Spleen (tissue), 11 donors: ENCODE results near the gene STARD4. TPM values are rescaled to one million over a fixed set of nuclear protein-coding genes. Genes with fewer than 3 reads are reported as not detected.

Experiments
- DNase-seq: peaks from one replicate; pipeline ENCODE4 v3.0.0-alpha.2; 2020
- H3K27ac ChIP-seq, 8 donors: fragments of 200-600 bp; sonication (generic) in 7 of 8; 1 replicate in 4 of 8; 2 replicates in 4 of 8; pipeline versions ENCODE4 v1.5.0 to v1.8.0; 2016 to 2021; ENCODE audit warnings: inconsistent platforms in 4 of 8, mild to moderate bottlenecking in 4 of 8, moderate library complexity in 1 of 8
- H3K27me3 ChIP-seq, 7 donors: fragments of 200-600 bp; sonication (generic) in 6 of 7; replicated peaks in 1 of 7; 1 replicate in 4 of 7; 2 replicates in 3 of 7; pipeline versions ENCODE4 v1.5.0 to v1.8.0; 2016 to 2021; ENCODE audit warnings: inconsistent platforms in 3 of 7, mild to moderate bottlenecking in 1 of 7
- H3K36me3 ChIP-seq, 6 donors: fragments of 200-600 bp; sonication (generic) in 5 of 6; 1 replicate in 4 of 6; 2 replicates in 2 of 6; pipeline versions ENCODE4 v1.5.0 to v1.8.0; 2016 to 2021; ENCODE audit warnings: inconsistent platforms in 2 of 6
- H3K4me1 ChIP-seq, 6 donors: fragments of 200-600 bp; sonication (generic) in 5 of 6; 1 replicate in 3 of 6; 2 replicates in 3 of 6; pipeline versions ENCODE4 v1.5.0 to v1.8.0; 2016 to 2021; ENCODE audit warnings: inconsistent platforms in 3 of 6
- H3K4me3 ChIP-seq, 8 donors: fragments of 200-600 bp; sonication (generic) in 7 of 8; 1 replicate in 4 of 8; 2 replicates in 4 of 8; pipeline versions ENCODE4 v1.5.0 to v1.8.0; 2016 to 2021; ENCODE audit warnings: inconsistent platforms in 4 of 8, mild to moderate bottlenecking in 4 of 8, moderate library complexity in 2 of 8
- H3K9me3 ChIP-seq, 8 donors: fragments of 200-600 bp; sonication (generic) in 7 of 8; 1 replicate in 4 of 8; 2 replicates in 4 of 8; pipeline versions ENCODE4 v1.5.0 to v1.8.0; 2016 to 2021; ENCODE audit warnings: inconsistent platforms in 4 of 8
- POLR2A ChIP-seq, 3 donors: fragments of 450-650 bp; IDR thresholded peaks; one replicate each; pipeline ENCODE4 v1.5.1; 2017; ENCODE audit warnings: antibody characterized with exemption in 3 of 3, mild to moderate bottlenecking in 1 of 3
- POLR2AphosphoS5 ChIP-seq, 3 donors: sonication (generic); formaldehyde crosslinking; IDR thresholded peaks; one replicate each; pipeline ENCODE4 v1.5.1; 2017; ENCODE audit warnings: antibody characterized with exemption in 3 of 3
- WGBS, 5 donors: extraction: QIAGEN DNeasy Blood & Tissue Kit in 3 of 5; methylation state at CpG; one replicate each; pipeline versions ENCODE4 v1.1.5 to v1.1.7; 2013 to 2018; 5-methylcytosine and 5-hydroxymethylcytosine counted together
- intact Hi-C: fragments of 100-400 bp; cut with DNase I; formaldehyde crosslinking; loops from one replicate; pipeline ENCODE4 v1.15.0; 2023; ENCODE audit warnings: low total_unique reads
- polyA plus RNA-seq, 3 donors: library from polyadenylated mRNA; stranded (reverse); fragments of 200-250 nt; gene quantifications; one replicate each; pipeline ENCODE4 v1.2.1, GENCODE V29; 2013
- total RNA-seq, 7 donors: library from RNA; depleted of rRNA in 3 of 7; stranded (reverse); fragments of >200 nt in 3 of 7; fragmentation: NEBNext Ultra II Directional in 4 of 7; extraction: Animal tissue kit (Norgen Biotek cat#: 25700) in 4 of 7; gene quantifications; one replicate each; pipeline versions ENCODE4 v1.1.0 to v1.2.1, GENCODE V29; 2016 to 2021
- TF ChIP-seq, protein P1 (sequence below), 11 experiments: fragments of 200-600 bp in 7 of 11; fragments of 450-650 bp in 4 of 11; sonication (generic) in 4 of 11; IDR thresholded peaks in 8 of 11; conservative IDR thresholded peaks in 3 of 11; 1 replicate in 7 of 11; 2 replicates in 4 of 11; pipeline versions ENCODE4 v1.4.0 to v1.8.0; 2016 to 2021; ENCODE audit warnings: antibody characterized with exemption in 11 of 11, inconsistent platforms in 4 of 11, mild to moderate bottlenecking in 1 of 11
- donor health status: healthy with polysubstance abuse.
- donor health status: DM: no; HTN: no; CAD: no; lungs with moderate emphysema.
- donor health status: DM: no; HTN: no; CAD: no.
- donor health status: Bipolar disorder and iron deficiency.
- donor health status: healthy.
- donor health status: DM: no; HTN: no; CAD: no.
- donor health status: DM: yes; HTN: yes; CAD: no.

Gene STARD4
- total and polyA plus RNA-seq, 10 donors: 5.7 to 36.7 (median 24.6) TPM

DNA sequence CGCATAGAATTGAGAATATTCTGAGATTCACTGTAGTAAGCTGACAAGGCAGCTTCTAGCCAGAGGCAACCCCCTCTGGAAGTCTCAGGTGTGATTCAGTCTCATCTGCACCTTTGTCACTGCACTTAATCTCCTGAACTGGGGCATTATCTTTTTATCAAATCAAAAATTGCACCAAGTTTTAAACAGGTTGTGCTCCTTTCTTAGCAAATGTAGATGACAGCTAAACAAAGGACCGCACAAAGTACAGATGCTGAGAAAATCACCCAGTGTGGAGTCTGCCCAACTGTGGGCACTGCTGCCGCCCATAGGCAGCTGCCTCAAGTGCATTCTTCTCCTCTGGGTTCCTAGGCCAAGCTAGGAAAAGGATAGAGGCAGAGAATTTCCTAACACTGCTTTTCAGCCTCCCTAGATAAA lies 51.1 kb downstream of the STARD4 start:
- no peak for DNase-seq
- WGBS, 5 donors: 75 to 84% (median 77%) methylated on average over 3 of the region's 3 CpGs
- no peaks in the 10 kb centered on the region for H3K4me1 ChIP-seq
- intact Hi-C loops: no loop called here
- no peaks in the 10 kb centered on the region for H3K36me3 ChIP-seq
- no peak overlapping the region for H3K4me3 ChIP-seq
- no peaks in the 10 kb centered on the region for H3K9me3 ChIP-seq
- TF ChIP-seq POLR2AphosphoS5 (IDR thresholded peaks at IDR 0.05) (no peak), POLR2A (IDR thresholded peaks at IDR 0.05) (no peak)
- TF ChIP-seq, protein P1, sequence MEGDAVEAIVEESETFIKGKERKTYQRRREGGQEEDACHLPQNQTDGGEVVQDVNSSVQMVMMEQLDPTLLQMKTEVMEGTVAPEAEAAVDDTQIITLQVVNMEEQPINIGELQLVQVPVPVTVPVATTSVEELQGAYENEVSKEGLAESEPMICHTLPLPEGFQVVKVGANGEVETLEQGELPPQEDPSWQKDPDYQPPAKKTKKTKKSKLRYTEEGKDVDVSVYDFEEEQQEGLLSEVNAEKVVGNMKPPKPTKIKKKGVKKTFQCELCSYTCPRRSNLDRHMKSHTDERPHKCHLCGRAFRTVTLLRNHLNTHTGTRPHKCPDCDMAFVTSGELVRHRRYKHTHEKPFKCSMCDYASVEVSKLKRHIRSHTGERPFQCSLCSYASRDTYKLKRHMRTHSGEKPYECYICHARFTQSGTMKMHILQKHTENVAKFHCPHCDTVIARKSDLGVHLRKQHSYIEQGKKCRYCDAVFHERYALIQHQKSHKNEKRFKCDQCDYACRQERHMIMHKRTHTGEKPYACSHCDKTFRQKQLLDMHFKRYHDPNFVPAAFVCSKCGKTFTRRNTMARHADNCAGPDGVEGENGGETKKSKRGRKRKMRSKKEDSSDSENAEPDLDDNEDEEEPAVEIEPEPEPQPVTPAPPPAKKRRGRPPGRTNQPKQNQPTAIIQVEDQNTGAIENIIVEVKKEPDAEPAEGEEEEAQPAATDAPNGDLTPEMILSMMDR (IDR thresholded peaks at IDR 0.05 in 8 of 11, conservative IDR thresholded peaks at IDR 0.05 in 3 of 11): no peak
- no peaks in the 10 kb centered on the region for H3K27me3 ChIP-seq
- no peak overlapping the region for H3K27ac ChIP-seq

DNA sequence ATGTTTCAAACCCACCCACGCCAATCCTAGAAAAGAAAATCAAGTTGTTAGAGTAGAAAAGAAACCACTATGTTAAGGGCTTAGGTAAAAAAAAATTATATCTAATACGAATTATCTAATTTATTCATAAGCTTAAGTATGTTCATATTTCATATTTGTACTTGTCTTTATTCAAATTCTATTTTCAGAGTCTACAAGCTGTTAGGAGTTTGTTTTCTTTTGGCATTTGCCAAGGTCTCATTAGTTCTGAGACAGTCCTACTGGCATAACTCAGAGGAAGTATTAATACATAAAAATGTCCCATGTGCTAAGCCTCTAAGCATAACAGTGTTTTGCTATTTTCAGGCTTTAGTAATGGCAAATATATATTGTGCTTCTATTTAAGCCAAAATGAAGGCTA lies 57.6 kb downstream of the STARD4 start:
- Histone ChIP-seq H3K9me3 (no peaks in the 10 kb centered on the region), H3K36me3 (no peaks in the 10 kb centered on the region), H3K4me3 (no peak overlapping the region), H3K4me1 (peaks cover 0 to 4% (median 0%) of the 10 kb centered on the region in 6 donors), H3K27me3 (no peaks in the 10 kb centered on the region), H3K27ac (no peak overlapping the region)
- DNase-seq: no peak
- TF ChIP-seq POLR2AphosphoS5 (IDR thresholded peaks at IDR 0.05) (no peak), POLR2A (IDR thresholded peaks at IDR 0.05) (no peak)
- TF ChIP-seq, protein P1 (IDR thresholded peaks at IDR 0.05 in 8 of 11, conservative IDR thresholded peaks at IDR 0.05 in 3 of 11): no peak
- intact Hi-C loops: no loop called here
- WGBS, 5 donors: 66 to 74% (median 71%) methylated on average over 2 of the region's 2 CpGs

DNA sequence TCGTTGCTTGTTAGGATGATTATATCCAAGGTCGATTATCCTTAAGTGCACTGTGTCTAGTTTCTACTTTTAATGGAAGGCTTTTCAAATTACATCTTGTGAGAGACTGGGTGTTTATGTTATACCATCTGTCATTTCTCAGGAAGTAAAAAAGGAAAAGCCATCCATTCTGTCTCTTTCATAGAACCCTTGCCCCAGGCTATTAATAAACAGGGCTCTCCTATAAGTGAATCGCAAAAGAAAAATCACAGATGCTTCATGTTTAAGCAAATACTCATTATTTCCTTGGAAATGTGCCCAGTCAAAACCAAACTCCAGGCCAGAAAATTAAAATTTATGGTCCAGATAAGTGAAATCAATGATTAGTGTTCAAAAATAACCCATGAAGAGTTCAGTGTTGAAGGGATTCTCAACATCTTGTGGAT lies 58.1 kb downstream of the STARD4 start:
- TF ChIP-seq, protein P1 (IDR thresholded peaks at IDR 0.05 in 8 of 11, conservative IDR thresholded peaks at IDR 0.05 in 3 of 11): no peak
- TF ChIP-seq POLR2A (IDR thresholded peaks at IDR 0.05): no peak
- no peak for TF ChIP-seq POLR2AphosphoS5 (IDR thresholded peaks at IDR 0.05)
- Histone ChIP-seq H3K27ac (no peak overlapping the region), H3K36me3 (no peaks in the 10 kb centered on the region), H3K4me1 (peaks cover 0 to 4% (median 0%) of the 10 kb centered on the region in 6 donors), H3K9me3 (no peaks in the 10 kb centered on the region), H3K4me3 (no peak overlapping the region), H3K27me3 (no peaks in the 10 kb centered on the region)
- DNase-seq: no peak
- intact Hi-C loops: no loop called here
- WGBS, 5 donors: 54 to 71% (median 65%) methylated on average over 3 of the region's 3 CpGs

DNA sequence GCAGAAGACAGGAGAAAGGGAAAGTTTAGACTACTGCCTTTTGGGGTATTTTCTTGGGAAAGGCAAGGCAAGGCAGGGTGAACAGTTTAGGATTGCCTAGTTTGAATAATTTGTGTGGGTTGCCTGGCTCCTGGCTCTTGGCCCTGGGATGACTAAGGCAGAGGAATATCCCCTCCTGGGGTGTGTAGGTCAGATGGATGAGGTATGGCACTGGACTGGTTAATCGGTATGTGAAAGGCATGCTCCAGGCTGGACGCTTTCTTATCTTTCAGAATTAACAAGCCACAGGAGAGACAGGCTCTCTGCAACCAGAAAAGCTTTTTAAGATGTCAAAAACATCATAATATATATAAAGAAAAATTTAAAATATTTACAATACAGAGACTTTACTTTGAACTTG lies 58.6 kb downstream of the STARD4 start:
- WGBS, 5 donors: 60 to 82% (median 71%) methylated on average over 2 of the region's 2 CpGs
- H3K4me3 ChIP-seq: no peak overlapping the region
- no peak overlapping the region for H3K27ac ChIP-seq
- H3K36me3 ChIP-seq: no peaks in the 10 kb centered on the region
- no peaks in the 10 kb centered on the region for H3K27me3 ChIP-seq
- H3K9me3 ChIP-seq: no peaks in the 10 kb centered on the region
- DNase-seq: no peak
- TF ChIP-seq POLR2AphosphoS5 (IDR thresholded peaks at IDR 0.05): no peak
- TF ChIP-seq POLR2A (IDR thresholded peaks at IDR 0.05): no peak
- TF ChIP-seq, protein P1 (IDR thresholded peaks at IDR 0.05 in 8 of 11, conservative IDR thresholded peaks at IDR 0.05 in 3 of 11): no peak
- intact Hi-C loops: no loop called here
- H3K4me1 ChIP-seq: peaks cover 0 to 4% (median 0%) of the 10 kb centered on the region in 6 donors
